ENCODE data around the gene ATP2B2.

The ATP2B2 gene

GRCh38 chr3:10312391-10312790 lies 193.0 kb downstream of the ATP2B2 start:
- Histone ChIP-seq H2BK120ac (ENCODE audit: low read depth, low read length) (no peak overlapping the region), H2BK12ac (ENCODE audit: low read length in 2 of 2) (no peak overlapping the region), H3K14ac (ENCODE audit: low read length in 2 of 2) (no peak overlapping the region), H3K9me3 (ENCODE audit: control insufficient read depth, low read length) (no peaks in the 10 kb centered on the region), H3K9ac (ENCODE audit: low read length) (no peak overlapping the region), H3K4ac (ENCODE audit: low read depth in 1 of 2, low read length in 2 of 2) (no peak overlapping the region), H2AFZ (ENCODE audit: low read depth, low read length) (no peak overlapping the region), H3K27me3 (ENCODE audit: control insufficient read depth in 1 of 2, insufficient read depth in 1 of 2, low read length in 2 of 2) (no peaks in the 10 kb centered on the region), H2AK5ac (ENCODE audit: low read length, severe bottlenecking) (no peak overlapping the region), H4K8ac (ENCODE audit: low read length) (no peak overlapping the region), H3K4me2 (ENCODE audit: low read length, poor library complexity, severe bottlenecking) (no peak overlapping the region), H2BK15ac (ENCODE audit: low read depth, poor library complexity, severe bottlenecking) (no peak overlapping the region), H3K79me1 (replicated peaks; ENCODE audit: low read length, poor library complexity, severe bottlenecking) (peaks cover 36% of the 10 kb centered on the region), H3K27ac (ENCODE audit: low read length, poor library complexity, severe bottlenecking) (no peak overlapping the region), H3K4me1 (ENCODE audit: control insufficient read depth, insufficient read depth, low read depth, low read length) (peaks cover 3% of the 10 kb centered on the region), H2BK5ac (ENCODE audit: low read depth, low read length, poor library complexity, severe bottlenecking) (no peak overlapping the region), H3K23ac (ENCODE audit: low read length in 2 of 2) (no peak overlapping the region), H3K36me3 (ENCODE audit: control insufficient read depth in 1 of 2, insufficient read depth in 2 of 2, low read depth in 1 of 2, low read length in 2 of 2) (peaks cover 68 to 97% of the 10 kb centered on the region in 2 experiments), H3K4me3 (ENCODE audit: insufficient read depth in 1 of 2, low read depth in 1 of 2, low read length in 2 of 2) (no peak overlapping the region), H4K91ac (ENCODE audit: low read length) (no peak overlapping the region), H3K18ac (ENCODE audit: low read depth in 1 of 2, low read length in 2 of 2) (no peak overlapping the region)
- DNase-seq, result no peak
- 95% methylated on average over 10 of the region's 10 CpGs for WGBS

GRCh38 chr3:10311710-10312109 lies 193.7 kb downstream of the ATP2B2 start:
- H3K18ac ChIP-seq (ENCODE audit: low read depth in 1 of 2, low read length in 2 of 2), result no peak overlapping the region
- H3K9me3 ChIP-seq (ENCODE audit: control insufficient read depth, low read length), result no peaks in the 10 kb centered on the region
- H2BK12ac ChIP-seq (ENCODE audit: low read length in 2 of 2), result no peak overlapping the region
- H3K27ac ChIP-seq (ENCODE audit: low read length, poor library complexity, severe bottlenecking), result no peak overlapping the region
- H3K23ac ChIP-seq (ENCODE audit: low read length in 2 of 2), result no peak overlapping the region
- no peak overlapping the region for H2BK120ac ChIP-seq (ENCODE audit: low read depth, low read length)
- H3K4me3 ChIP-seq (ENCODE audit: insufficient read depth in 1 of 2, low read depth in 1 of 2, low read length in 2 of 2), result no peak overlapping the region
- no peak overlapping the region for H2BK5ac ChIP-seq (ENCODE audit: low read depth, low read length, poor library complexity, severe bottlenecking)
- peaks cover 70 to 97% of the 10 kb centered on the region in 2 experiments for H3K36me3 ChIP-seq (ENCODE audit: control insufficient read depth in 1 of 2, insufficient read depth in 2 of 2, low read depth in 1 of 2, low read length in 2 of 2)
- H2BK15ac ChIP-seq (ENCODE audit: low read depth, poor library complexity, severe bottlenecking), result no peak overlapping the region
- peak overlapping the region; percentile 11 for H4K91ac ChIP-seq (ENCODE audit: low read length)
- H3K4ac ChIP-seq (ENCODE audit: low read depth in 1 of 2, low read length in 2 of 2), result no peak overlapping the region
- DNase-seq, result no peak
- H3K14ac ChIP-seq (ENCODE audit: low read length in 2 of 2), result no peak overlapping the region
- H4K8ac ChIP-seq (ENCODE audit: low read length), result no peak overlapping the region
- no peak overlapping the region for H2AFZ ChIP-seq (ENCODE audit: low read depth, low read length)
- H3K4me1 ChIP-seq (ENCODE audit: control insufficient read depth, insufficient read depth, low read depth, low read length), result peaks cover 3% of the 10 kb centered on the region
- 92% methylated on average over 12 of the region's 13 CpGs for WGBS
- no peak overlapping the region for H3K4me2 ChIP-seq (ENCODE audit: low read length, poor library complexity, severe bottlenecking)
- no peaks in the 10 kb centered on the region for H3K27me3 ChIP-seq (ENCODE audit: control insufficient read depth in 1 of 2, insufficient read depth in 1 of 2, low read length in 2 of 2)
- H2AK5ac ChIP-seq (ENCODE audit: low read length, severe bottlenecking), result no peak overlapping the region
- peaks cover 31% of the 10 kb centered on the region for H3K79me1 ChIP-seq (replicated peaks; ENCODE audit: low read length, poor library complexity, severe bottlenecking)
- no peak overlapping the region for H3K9ac ChIP-seq (ENCODE audit: low read length)

- H2BK12ac ChIP-seq (ENCODE audit: low read length in 2 of 2), result no peak overlapping the region
- no peak overlapping the region for H4K8ac ChIP-seq (ENCODE audit: low read length)
- DNase-seq, result no peak
- H3K14ac ChIP-seq (ENCODE audit: low read length in 2 of 2), result no peak overlapping the region
- no peak overlapping the region for H2BK5ac ChIP-seq (ENCODE audit: low read depth, low read length, poor library complexity, severe bottlenecking)
- H2AFZ ChIP-seq (ENCODE audit: low read depth, low read length), result no peak overlapping the region
- H3K9me3 ChIP-seq (ENCODE audit: control insufficient read depth, low read length), result no peaks in the 10 kb centered on the region
- H3K79me1 ChIP-seq (replicated peaks; ENCODE audit: low read length, poor library complexity, severe bottlenecking), result peaks cover 26% of the 10 kb centered on the region
- no peak overlapping the region for H3K4ac ChIP-seq (ENCODE audit: low read depth in 1 of 2, low read length in 2 of 2)
- no peak overlapping the region for H3K4me3 ChIP-seq (ENCODE audit: insufficient read depth in 1 of 2, low read depth in 1 of 2, low read length in 2 of 2)
- peaks cover 3% of the 10 kb centered on the region for H3K4me1 ChIP-seq (ENCODE audit: control insufficient read depth, insufficient read depth, low read depth, low read length)
- H2AK5ac ChIP-seq (ENCODE audit: low read length, severe bottlenecking), result no peak overlapping the region
- no peak overlapping the region for H2BK120ac ChIP-seq (ENCODE audit: low read depth, low read length)
- no peak overlapping the region for H3K4me2 ChIP-seq (ENCODE audit: low read length, poor library complexity, severe bottlenecking)
- H4K91ac ChIP-seq (ENCODE audit: low read length), result no peak overlapping the region
- H3K18ac ChIP-seq (ENCODE audit: low read depth in 1 of 2, low read length in 2 of 2), result no peak overlapping the region
- no peak overlapping the region for H2BK15ac ChIP-seq (ENCODE audit: low read depth, poor library complexity, severe bottlenecking)
- WGBS, result 100% methylated on average over 1 of the region's 2 CpGs
- no peak overlapping the region for H3K23ac ChIP-seq (ENCODE audit: low read length in 2 of 2)
- H3K9ac ChIP-seq (ENCODE audit: low read length), result no peak overlapping the region
- H3K27me3 ChIP-seq (ENCODE audit: control insufficient read depth in 1 of 2, insufficient read depth in 1 of 2, low read length in 2 of 2), result no peaks in the 10 kb centered on the region
- peaks cover 68 to 97% of the 10 kb centered on the region in 2 experiments for H3K36me3 ChIP-seq (ENCODE audit: control insufficient read depth in 1 of 2, insufficient read depth in 2 of 2, low read depth in 1 of 2, low read length in 2 of 2)
- H3K27ac ChIP-seq (ENCODE audit: low read length, poor library complexity, severe bottlenecking), result no peak overlapping the region
Observed at GRCh38 chr3:10310578-10310977, 194.8 kb downstream of the ATP2B2 start.

GRCh38 chr3:10309736-10310135 lies 195.7 kb downstream of the ATP2B2 start:
- Histone ChIP-seq H3K4me3 (ENCODE audit: insufficient read depth in 1 of 2, low read depth in 1 of 2, low read length in 2 of 2) (no peak overlapping the region), H2AK5ac (ENCODE audit: low read length, severe bottlenecking) (no peak overlapping the region), H2BK120ac (ENCODE audit: low read depth, low read length) (no peak overlapping the region), H3K9me3 (ENCODE audit: control insufficient read depth, low read length) (no peaks in the 10 kb centered on the region), H3K27ac (ENCODE audit: low read length, poor library complexity, severe bottlenecking) (peak overlapping the region; percentile 11), H2BK12ac (ENCODE audit: low read length in 2 of 2) (no peak overlapping the region), H3K27me3 (ENCODE audit: control insufficient read depth in 1 of 2, insufficient read depth in 1 of 2, low read length in 2 of 2) (no peaks in the 10 kb centered on the region), H2BK5ac (ENCODE audit: low read depth, low read length, poor library complexity, severe bottlenecking) (no peak overlapping the region), H3K9ac (ENCODE audit: low read length) (no peak overlapping the region), H3K14ac (ENCODE audit: low read length in 2 of 2) (no peak overlapping the region), H3K4me1 (ENCODE audit: control insufficient read depth, insufficient read depth, low read depth, low read length) (peaks cover 3% of the 10 kb centered on the region), H4K8ac (ENCODE audit: low read length) (no peak overlapping the region), H2AFZ (ENCODE audit: low read depth, low read length) (no peak overlapping the region), H3K4ac (ENCODE audit: low read depth in 1 of 2, low read length in 2 of 2) (no peak overlapping the region), H3K4me2 (ENCODE audit: low read length, poor library complexity, severe bottlenecking) (no peak overlapping the region), H3K79me1 (replicated peaks; ENCODE audit: low read length, poor library complexity, severe bottlenecking) (peaks cover 27% of the 10 kb centered on the region), H3K18ac (ENCODE audit: low read depth in 1 of 2, low read length in 2 of 2) (no peak overlapping the region), H3K36me3 (ENCODE audit: control insufficient read depth in 1 of 2, insufficient read depth in 2 of 2, low read depth in 1 of 2, low read length in 2 of 2) (peaks cover 68 to 98% of the 10 kb centered on the region in 2 experiments), H4K91ac (ENCODE audit: low read length) (no peak overlapping the region), H2BK15ac (ENCODE audit: low read depth, poor library complexity, severe bottlenecking) (no peak overlapping the region), H3K23ac (ENCODE audit: low read length in 2 of 2) (no peak overlapping the region)
- no peak for DNase-seq
- 70% methylated on average over 4 of the region's 4 CpGs for WGBS
